H9 (cell line): Measurements from ENCODE around the gene MSI2. TPM values are rescaled to one million over a fixed set of nuclear protein-coding genes. Genes with fewer than 3 reads are reported as not detected.

Source experiments
- DNase-seq: peaks from one replicate; pipeline ENCODE4 v3.0.0-alpha.2; 2017
- H2AFZ ChIP-seq: one replicate; pipeline ENCODE4 v1.6.1; 2013; ENCODE audit warnings: mild to moderate bottlenecking, low read length, control low read depth, moderate library complexity
- H2AK5ac ChIP-seq: 2 replicates; pipeline ENCODE4 v1.6.1; 2013; ENCODE audit warnings: low read length, control low read depth, mixed read lengths; ENCODE audit not compliant: insufficient read length
- H2BK120ac ChIP-seq: one replicate; pipeline ENCODE4 v1.6.1; 2013; ENCODE audit warnings: low read depth, mild to moderate bottlenecking, low read length, control low read depth, inconsistent platforms; ENCODE audit not compliant: poor library complexity, severe bottlenecking
- H2BK12ac ChIP-seq: 2 replicates; pipeline ENCODE4 v1.6.1; 2013; ENCODE audit warnings: low read length, control low read depth, mixed read lengths, low read depth; ENCODE audit not compliant: insufficient read length
- H2BK15ac ChIP-seq: 2 replicates; pipeline ENCODE4 v1.6.1; 2013; ENCODE audit warnings: low read depth, low read length, control low read depth
- H2BK20ac ChIP-seq: one replicate; pipeline ENCODE4 v1.6.1; 2013; ENCODE audit warnings: low read depth, mild to moderate bottlenecking, low read length, control low read depth, inconsistent platforms; ENCODE audit not compliant: poor library complexity, severe bottlenecking
- H2BK5ac ChIP-seq: 2 replicates; pipeline ENCODE4 v1.6.1; 2013; ENCODE audit warnings: low read length, control low read depth, mixed read lengths; ENCODE audit not compliant: insufficient read length
- H3K14ac ChIP-seq: 2 replicates; pipeline ENCODE4 v1.6.1; 2013; ENCODE audit warnings: low read length, control low read depth; ENCODE audit not compliant: insufficient read depth
- H3K18ac ChIP-seq: 2 replicates; pipeline ENCODE4 v1.6.1; 2013; ENCODE audit warnings: low read depth, mild to moderate bottlenecking, mixed read lengths, low read length, control low read depth; ENCODE audit not compliant: insufficient read length
- H3K23ac ChIP-seq: 2 replicates; pipeline ENCODE4 v1.6.1; 2013; ENCODE audit warnings: low read length, control low read depth, mixed read lengths, low read depth; ENCODE audit not compliant: insufficient read length
- H3K23me2 ChIP-seq: 2 replicates; pipeline ENCODE4 v1.6.1; 2013; ENCODE audit warnings: low read depth, mild to moderate bottlenecking, mixed read lengths, low read length, control low read depth; ENCODE audit not compliant: insufficient read length, poor library complexity, severe bottlenecking
- H3K27ac ChIP-seq: 2 replicates; pipeline ENCODE4 v1.5.1; 2013; ENCODE audit warnings: low read length, control low read depth, mixed read lengths, low read depth; ENCODE audit not compliant: insufficient read length
- H3K27me3 ChIP-seq: 2 replicates; pipeline ENCODE4 v1.6.1; 2013; ENCODE audit warnings: low read length, control low read depth, inconsistent platforms; ENCODE audit not compliant: insufficient read depth
- H3K4ac ChIP-seq: 2 replicates; pipeline ENCODE4 v1.6.1; 2013; ENCODE audit warnings: low read depth, mild to moderate bottlenecking, control low read depth, inconsistent platforms, low read length, moderate library complexity
- H3K4me1 ChIP-seq: 2 replicates; pipeline ENCODE4 v1.6.1; 2013; ENCODE audit warnings: low read length, control low read depth, inconsistent platforms; ENCODE audit not compliant: insufficient read depth
- H3K4me2 ChIP-seq: 2 replicates; pipeline ENCODE4 v1.6.1; 2013; ENCODE audit warnings: low read length, control low read depth, mixed read lengths; ENCODE audit not compliant: insufficient read length, insufficient read depth
- H3K56ac ChIP-seq: 2 replicates; pipeline ENCODE4 v1.6.1; 2013; ENCODE audit warnings: low read depth, mild to moderate bottlenecking, mixed read lengths, low read length, control low read depth; ENCODE audit not compliant: insufficient read length
- H3K79me1 ChIP-seq: 2 replicates; pipeline ENCODE4 v1.6.1; 2013; ENCODE audit warnings: low read depth, mild to moderate bottlenecking, moderate library complexity, low read length, control low read depth, inconsistent platforms; ENCODE audit not compliant: insufficient read depth, poor library complexity, severe bottlenecking
- H3K79me2 ChIP-seq: 2 replicates; pipeline ENCODE4 v1.6.1; 2013; ENCODE audit warnings: low read length, control low read depth, inconsistent platforms; ENCODE audit not compliant: insufficient read depth
- H3K9ac ChIP-seq: 2 replicates; pipeline ENCODE4 v1.6.1; 2013; ENCODE audit warnings: low read length, control low read depth, mixed read lengths; ENCODE audit not compliant: insufficient read length; ENCODE audit errors: extremely low read depth
- H3K9me3 ChIP-seq: one replicate; pipeline ENCODE4 v1.6.1; 2013; ENCODE audit warnings: low read depth, low read length, inconsistent platforms; ENCODE audit not compliant: control insufficient read depth
- H3T11ph ChIP-seq: one replicate; pipeline ENCODE4 v1.6.1; 2013; ENCODE audit warnings: mild to moderate bottlenecking, low read length, control low read depth, inconsistent platforms
- H4K20me1 ChIP-seq: one replicate; pipeline ENCODE4 v1.6.1; 2013; ENCODE audit not compliant: control insufficient read depth, insufficient read length, insufficient read depth
- H4K5ac ChIP-seq: 2 replicates; pipeline ENCODE4 v1.6.1; 2013; ENCODE audit warnings: low read depth, mild to moderate bottlenecking, mixed read lengths, low read length, control low read depth; ENCODE audit not compliant: insufficient read length
- H4K8ac ChIP-seq: replicated peaks from 2 replicates; pipeline ENCODE4 v1.6.1; 2013; ENCODE audit warnings: low read length, control low read depth, mixed read lengths, low read depth; ENCODE audit not compliant: insufficient read length
- H4K91ac ChIP-seq: 2 replicates; pipeline ENCODE4 v1.6.1; 2013; ENCODE audit warnings: low read depth, mild to moderate bottlenecking, moderate library complexity, mixed read lengths, low read length, control low read depth; ENCODE audit not compliant: insufficient read length
- H3K27ac Mint-ChIP-seq, 3 experiments: 2 replicates in 2 of 3; 3 replicates in 1 of 3; pipeline ENCODE4 v1.8.0; 2020 to 2021; ENCODE audit warnings: mixed read lengths in 3 of 3, mild to moderate bottlenecking in 1 of 3, moderate library complexity in 1 of 3
- H3K27me3 Mint-ChIP-seq: 2 replicates; pipeline ENCODE4 v1.8.0; 2021; ENCODE audit warnings: low read depth, mild to moderate bottlenecking, moderate library complexity, mixed read lengths
- H3K36me3 Mint-ChIP-seq, 3 experiments: 2 replicates in 2 of 3; 3 replicates in 1 of 3; pipeline ENCODE4 v1.8.0; 2020 to 2021; ENCODE audit warnings: low read depth in 3 of 3, mixed read lengths in 3 of 3; ENCODE audit not compliant: insufficient read depth in 1 of 3
- H3K4me1 Mint-ChIP-seq, 2 experiments: 2 replicates each; pipeline ENCODE4 v1.8.0; 2020; ENCODE audit warnings: mixed read lengths in 2 of 2
- H3K4me3 Mint-ChIP-seq, 2 experiments: 2 replicates in 1 of 2; 3 replicates in 1 of 2; pipeline ENCODE4 v1.8.0; 2020 to 2021; ENCODE audit warnings: mild to moderate bottlenecking in 2 of 2, mixed read lengths in 2 of 2, moderate library complexity in 1 of 2
- H3K9me3 Mint-ChIP-seq, 2 experiments: 2 replicates in 1 of 2; 3 replicates in 1 of 2; pipeline ENCODE4 v1.8.0; 2020; ENCODE audit warnings: mild to moderate bottlenecking in 2 of 2, mixed read lengths in 2 of 2, moderate library complexity in 1 of 2
- CTCF ChIP-seq: fragments of 200-600 bp; sonication (generic); conservative IDR thresholded peaks from 3 replicates; pipeline ENCODE4 v1.8.0; 2021; ENCODE audit warnings: antibody characterized with exemption, mild to moderate bottlenecking
- WGBS: extraction: QIAGEN DNeasy Blood & Tissue Kit; methylation state at CpG from one replicate; pipeline ENCODE4 v1.1.7; 2013; ENCODE audit warnings: missing lambda C conversion rate, low lambda C conversion rate, mixed read lengths; ENCODE audit not compliant: insufficient read length; ENCODE audit errors: extremely low coverage; 5-methylcytosine and 5-hydroxymethylcytosine counted together
- total RNA-seq: library from RNA; stranded (reverse); gene quantifications from 2 replicates; pipeline ENCODE4 v1.2.1, GENCODE V29; 2021

Gene MSI2
- total RNA-seq, 1 experiment from 2014 or later: 98.5 TPM

DNA sequence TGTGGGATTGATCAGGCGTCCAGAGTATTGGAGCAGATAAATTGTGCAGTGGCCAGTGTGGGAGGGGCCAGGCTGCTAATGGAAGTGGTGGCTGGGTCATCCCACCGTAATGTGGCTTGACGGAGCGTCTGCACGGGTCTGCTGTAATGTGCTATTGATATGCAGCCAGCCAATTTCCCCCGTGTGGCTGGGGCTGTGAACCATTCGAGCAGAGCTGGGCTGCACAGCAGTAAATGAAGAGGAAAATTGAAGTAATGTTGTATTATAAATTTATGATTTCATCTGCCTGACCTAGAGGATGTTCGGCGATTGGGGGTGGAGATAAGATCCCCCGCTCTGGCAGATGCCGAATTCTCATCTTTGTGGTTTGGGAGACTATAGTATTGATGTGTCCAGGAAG is 367.3 kb downstream of the MSI2 start:
- H3K36me3 Mint-ChIP-seq: peaks cover 0 to 17% (median 12%) of the 10 kb centered on the region in 3 experiments; a peak in 5 of 7 replicates
- Histone ChIP-seq H2BK20ac (no peak overlapping the region), H3K4me2 (no peak overlapping the region), H3K18ac (no peak overlapping the region), H3T11ph (no peak overlapping the region), H3K14ac (no peak overlapping the region), H3K79me1 (no peaks in the 10 kb centered on the region), H4K5ac (no peak overlapping the region), H4K20me1 (no peaks in the 10 kb centered on the region), H2BK120ac (no peak overlapping the region), H3K23me2 (no peaks in the 10 kb centered on the region), H3K56ac (no peak overlapping the region), H3K23ac (no peak overlapping the region), H3K4ac (no peak overlapping the region), H2BK12ac (no peak overlapping the region), H4K8ac (no peak overlapping the region), H3K27me3 (no peaks in the 10 kb centered on the region), H2AFZ (no peak overlapping the region), H4K91ac (no peak overlapping the region), H2AK5ac (no peak overlapping the region), H3K4me1 (no peaks in the 10 kb centered on the region), H3K79me2 (no peaks in the 10 kb centered on the region), H3K9ac (no peak overlapping the region), H2BK5ac (no peak overlapping the region), H3K27ac (no peak overlapping the region), H3K9me3 (no peaks in the 10 kb centered on the region), H2BK15ac (no peak overlapping the region)
- H3K27me3 Mint-ChIP-seq: no peaks in the 10 kb centered on the region; the same call in 1 of the 2 replicates
- no peak for TF ChIP-seq CTCF
- H3K27ac Mint-ChIP-seq: no peak overlapping the region
- no peak overlapping the region for H3K4me3 Mint-ChIP-seq
- DNase-seq: no peak
- H3K9me3 Mint-ChIP-seq: no peaks in the 10 kb centered on the region
- H3K4me1 Mint-ChIP-seq: peaks cover 0 to 6% of the 10 kb centered on the region in 2 experiments; a peak in 2 of 4 replicates
- no CpG with 5 or more reads among the region's 11 CpGs for WGBS
